ENCODE results near the gene PLEKHG5.
"Not testable (repeated sequence)": the region's sequence is repeated elsewhere in the genome, so short reads cannot be mapped to it uniquely, and the experiment has no call there.

PLEKHG5 gene

DNA sequence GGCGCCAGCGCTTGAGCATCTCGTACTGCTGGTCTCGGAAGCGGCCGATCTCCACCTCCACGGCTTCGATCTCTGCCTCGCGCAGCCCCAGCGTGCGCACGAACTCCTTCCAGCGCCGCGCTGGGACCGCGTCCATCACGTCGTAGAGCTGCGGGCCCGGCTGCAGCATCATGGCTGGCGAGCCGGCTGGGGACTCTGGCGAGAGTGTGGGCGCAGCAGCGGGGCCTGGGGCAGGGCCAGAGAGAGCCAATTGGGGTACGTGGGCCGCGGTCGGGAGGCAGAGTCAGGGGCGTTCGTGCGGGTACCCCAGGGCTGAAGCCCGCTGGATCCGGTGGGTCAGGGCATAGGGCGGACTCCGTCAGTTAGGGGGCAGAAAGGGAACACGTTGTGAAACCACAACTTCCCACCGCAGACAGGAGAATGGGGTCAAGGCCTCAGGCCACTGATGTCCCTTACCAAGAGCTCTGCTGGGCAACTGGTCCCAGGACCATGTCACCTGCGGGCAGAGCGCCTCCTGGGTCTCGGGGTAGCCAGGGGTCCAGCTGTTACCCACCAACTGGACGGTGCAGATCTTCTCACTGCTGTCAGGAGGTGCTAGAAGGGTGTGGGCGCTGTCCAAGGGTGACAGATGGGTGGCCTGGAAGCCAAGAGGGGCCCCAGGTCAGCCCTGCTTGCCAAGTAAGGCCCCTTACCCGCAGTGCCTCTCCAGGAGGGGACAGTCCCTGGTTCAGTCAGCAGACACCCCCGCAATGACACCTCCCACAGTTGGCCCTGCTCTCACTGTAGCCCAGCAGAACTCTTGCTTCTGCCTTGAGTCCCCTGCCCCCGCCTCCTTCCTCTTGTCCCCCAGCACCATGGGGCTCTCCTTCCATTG is 29.7 kb downstream of the PLEKHG5 start:
- no peak for DNase-seq (ENCODE audit: low spot score)

DNA sequence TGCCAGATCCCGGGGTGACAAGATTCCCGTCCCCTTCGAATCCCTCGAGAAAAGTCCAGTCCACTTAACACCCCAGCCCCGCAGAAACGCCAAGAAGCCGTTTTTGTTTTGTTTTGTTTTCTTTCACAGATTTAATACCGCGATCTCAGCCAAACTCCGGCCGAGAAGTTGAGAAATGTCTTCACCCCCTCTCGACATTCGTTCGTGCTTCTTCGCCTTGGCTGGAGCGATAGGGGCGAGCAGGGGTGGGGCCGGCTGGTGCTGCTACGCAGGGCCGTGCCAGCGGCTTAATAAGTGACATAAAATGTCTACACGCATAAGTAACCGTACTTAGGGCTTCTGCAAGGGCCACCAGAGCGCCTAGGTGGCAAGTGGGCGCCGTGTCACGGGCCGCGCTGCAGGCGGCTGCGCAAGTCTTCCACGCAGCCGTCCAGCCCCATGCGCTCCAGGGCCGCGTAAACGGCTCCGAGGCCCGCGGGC is 30.4 kb downstream of the PLEKHG5 start:
- DNase-seq (ENCODE audit: low spot score) = no peak

DNA sequence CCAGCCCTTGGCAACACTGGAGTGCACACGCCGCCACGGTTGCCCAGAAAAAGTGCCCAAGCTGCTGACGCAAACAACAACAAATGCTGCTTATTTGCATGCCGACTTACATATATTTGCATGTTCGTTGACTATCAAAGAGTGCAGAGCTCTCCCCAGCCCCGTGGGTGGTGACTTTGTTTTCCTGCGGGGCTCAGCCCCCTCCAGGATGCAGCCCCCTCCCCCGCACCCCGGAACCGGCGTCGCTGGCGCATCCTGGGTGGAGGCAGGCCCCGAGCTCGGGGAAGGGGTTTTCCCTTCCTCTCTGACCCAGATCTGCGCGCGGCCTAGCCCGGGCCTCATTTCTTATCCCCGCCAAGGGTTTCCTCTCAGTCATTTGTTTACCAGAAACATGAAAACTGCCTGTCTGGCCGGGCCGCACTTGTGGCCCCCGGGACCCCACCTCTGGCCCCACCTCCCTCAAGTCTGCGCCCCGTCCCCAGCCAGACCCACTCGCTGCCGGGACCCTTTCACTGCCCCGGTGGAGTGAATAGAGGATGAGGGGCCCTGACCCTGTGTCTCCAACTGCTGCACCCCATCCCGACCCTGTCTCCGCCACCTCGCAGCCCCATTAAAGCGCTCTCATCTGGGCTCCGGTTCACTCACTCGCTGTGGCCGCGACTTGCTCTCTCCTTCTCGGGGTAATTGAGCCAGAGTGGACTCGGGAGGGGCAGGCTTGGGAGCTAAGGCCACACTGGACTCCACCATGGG is 31.0 kb downstream of the PLEKHG5 start:
- DNase-seq (ENCODE audit: low spot score) = peak; percentile 61

DNA sequence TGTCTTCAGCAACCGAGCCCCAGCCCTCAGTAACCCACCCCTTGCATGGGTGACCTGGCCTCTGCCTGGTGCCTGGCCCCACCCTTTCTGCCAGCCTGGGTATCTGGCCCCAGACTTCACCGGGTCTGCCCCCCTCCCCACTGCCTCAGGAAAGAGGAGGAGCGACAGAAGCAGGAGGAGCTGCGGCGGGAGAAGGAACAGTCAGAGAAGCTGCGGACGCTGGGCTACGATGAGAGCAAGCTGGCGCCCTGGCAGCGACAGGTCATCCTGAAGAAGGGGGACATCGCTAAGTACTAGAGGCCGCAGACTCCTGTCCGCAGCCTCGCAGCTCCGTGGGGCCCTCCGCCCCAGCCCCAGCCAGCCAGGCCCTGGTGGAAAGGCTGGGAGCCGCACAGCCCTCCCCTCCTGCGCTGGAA is 31.6 kb downstream of the PLEKHG5 start:
- DNase-seq (ENCODE audit: low spot score) = no peak

DNA sequence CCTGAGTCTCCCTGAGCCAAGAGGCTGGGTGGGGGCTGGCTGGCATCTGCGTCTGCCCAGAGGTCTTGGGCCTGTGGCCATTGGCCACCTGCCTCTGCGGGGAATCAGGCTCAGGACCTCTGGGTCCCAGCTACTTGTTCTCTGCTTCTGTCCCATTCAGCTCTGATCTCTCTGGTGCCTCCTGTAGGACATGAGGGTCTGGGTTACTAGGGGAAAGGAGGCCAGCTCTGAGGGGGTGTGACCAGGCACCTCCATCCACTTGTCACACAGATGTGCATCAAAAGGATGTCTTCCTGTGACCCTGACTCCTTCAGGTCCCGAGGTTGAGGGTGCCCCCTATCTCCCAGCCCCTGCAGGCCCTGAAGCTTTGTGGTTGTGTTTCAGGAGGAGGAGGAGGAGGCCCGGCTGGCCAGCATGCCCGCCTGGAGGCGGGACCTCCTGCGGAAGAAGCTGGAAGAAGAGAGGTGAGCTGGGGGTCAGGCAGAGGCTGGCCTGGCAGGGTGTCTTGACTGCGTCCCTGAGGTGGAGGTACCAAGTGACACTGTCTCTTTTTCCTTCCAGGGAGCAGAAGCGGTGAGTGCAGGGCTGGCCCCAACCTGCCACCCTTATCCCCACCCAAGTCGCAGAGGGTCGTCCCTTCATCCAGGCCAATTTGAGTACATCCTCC is 34.5 kb downstream of the PLEKHG5 start:
- no peak for DNase-seq (ENCODE audit: low spot score)

DNA sequence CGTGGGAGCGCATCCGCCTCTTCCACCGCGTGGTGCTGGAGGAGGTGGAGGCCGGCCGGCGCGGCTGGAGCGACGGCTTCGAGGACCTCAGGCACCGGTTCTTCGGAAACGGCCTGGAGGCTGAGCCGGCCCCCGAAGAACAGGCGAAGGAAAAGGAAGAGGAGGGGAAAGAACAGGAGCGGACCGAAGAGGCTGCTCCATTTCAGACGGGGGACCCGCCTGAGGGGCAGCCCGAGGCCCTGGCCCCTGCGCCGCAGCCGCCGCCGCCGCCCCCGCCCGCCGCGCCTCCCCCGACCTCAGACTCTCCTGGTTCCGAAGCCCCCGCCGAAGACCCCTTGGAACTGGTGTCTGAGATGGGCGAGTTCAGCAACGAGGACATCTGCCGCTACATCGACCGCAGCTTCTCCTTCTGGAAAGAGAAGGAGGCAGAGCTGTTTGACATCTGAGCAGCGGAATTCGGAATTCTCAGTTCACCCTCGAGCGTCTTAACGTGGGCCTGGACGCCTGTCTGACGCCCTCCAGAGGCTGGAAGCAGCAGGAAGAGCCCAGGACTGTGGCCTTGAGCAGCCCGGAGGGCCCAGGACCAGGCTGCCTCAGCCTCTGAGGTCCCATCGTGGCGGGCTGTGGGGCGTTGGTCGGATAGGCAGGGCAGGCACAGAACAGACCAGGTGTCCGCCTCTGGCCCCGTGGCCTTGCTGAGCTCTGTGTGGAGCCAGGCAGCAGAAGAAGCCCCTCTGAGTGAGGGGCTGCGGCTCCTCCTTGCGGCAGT is 35.5 kb downstream of the PLEKHG5 start:
- DNase-seq (ENCODE audit: low spot score) = not testable (repeated sequence)

DNA sequence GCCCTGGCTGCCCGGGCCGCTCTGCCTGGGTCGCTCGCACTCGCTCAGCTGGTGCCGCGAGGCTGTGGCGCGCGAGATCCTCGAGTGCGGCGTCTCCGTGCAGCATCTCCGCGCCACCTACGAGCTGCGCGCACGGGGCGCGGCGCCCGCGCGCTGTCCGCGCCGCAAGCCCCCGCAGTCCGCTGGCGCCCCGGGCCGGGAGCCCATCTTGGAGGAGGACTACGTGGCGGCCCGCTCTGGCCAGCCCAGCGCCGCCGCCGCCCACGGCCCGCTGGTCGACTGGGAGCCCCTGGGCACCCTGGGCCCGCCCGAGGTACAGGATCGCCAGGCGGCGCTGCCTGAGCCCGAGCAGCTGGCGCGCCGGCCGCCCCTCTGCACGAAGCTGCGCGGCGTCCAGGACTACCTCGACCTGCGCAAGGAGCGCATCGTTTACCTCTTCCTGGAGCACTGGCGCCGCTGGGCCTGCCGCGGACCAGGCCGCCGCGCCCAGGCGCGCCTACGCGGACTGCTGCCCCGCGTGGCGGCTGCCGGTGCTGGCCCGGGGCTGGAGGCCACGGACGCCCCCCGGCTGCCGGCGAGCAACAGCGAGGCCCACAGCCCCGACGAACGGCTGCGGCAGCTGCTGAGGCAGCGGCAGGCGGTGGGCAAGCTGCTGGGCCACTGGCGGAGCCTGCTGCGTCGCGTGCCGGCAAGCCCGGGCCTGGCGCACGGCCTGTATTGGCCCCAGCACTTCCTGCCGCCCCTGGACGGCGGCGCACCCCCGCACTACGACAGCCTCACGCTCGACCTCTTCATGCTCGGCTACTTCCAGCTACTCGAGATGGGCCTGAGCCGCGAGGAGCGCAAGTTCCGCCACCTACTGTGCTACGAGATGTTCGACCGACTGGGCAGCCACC is 36.4 kb downstream of the PLEKHG5 start:
- DNase-seq (ENCODE audit: low spot score) = no peak

DNA sequence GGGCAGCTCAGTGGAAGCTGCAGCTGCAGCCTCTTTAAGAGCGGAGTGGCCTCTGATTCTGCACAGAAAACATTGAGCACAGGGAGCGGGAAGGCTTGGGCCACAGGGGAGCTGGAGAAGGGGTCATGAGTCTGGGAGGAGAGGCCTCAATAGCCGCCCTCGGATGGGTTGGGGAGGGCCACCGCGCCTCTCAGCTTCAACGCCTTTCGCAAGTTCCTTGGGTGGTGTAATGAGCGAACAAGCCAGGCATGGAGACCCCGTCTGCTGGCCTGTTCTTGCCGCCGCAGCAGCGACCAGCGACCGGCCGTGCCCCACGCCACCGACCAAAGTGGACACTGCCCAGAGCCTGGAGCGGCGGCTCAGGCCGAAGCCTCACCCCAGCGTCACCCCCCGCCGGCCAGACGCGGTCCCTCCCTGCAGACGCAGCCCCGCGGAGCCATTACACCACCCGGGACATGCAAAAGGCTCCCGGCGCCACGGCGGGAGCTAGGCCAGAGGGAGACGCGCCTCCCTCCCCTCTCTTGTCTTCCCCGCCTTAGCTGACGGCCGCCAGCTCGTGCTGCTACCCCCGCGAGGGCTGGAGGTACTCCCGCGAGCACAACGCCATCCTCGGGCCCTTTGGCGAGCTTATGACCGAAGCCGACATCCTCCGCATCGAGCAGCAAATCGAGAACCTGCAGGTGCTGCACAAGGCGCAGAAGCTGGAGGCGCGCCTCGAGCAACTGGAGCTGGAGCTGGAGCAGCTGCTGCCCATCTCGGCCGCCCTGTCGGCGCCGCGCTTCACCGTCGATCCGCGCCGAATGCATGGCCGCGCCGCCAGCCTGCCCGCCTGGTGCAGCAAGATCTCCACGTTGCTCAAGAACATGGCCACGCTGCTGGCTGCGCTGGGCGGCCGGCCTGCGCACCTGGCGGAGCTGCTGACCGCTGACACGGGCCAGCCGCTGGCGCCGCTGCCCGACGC is 37.3 kb downstream of the PLEKHG5 start:
- DNase-seq (ENCODE audit: low spot score) = not testable (repeated sequence)

DNA sequence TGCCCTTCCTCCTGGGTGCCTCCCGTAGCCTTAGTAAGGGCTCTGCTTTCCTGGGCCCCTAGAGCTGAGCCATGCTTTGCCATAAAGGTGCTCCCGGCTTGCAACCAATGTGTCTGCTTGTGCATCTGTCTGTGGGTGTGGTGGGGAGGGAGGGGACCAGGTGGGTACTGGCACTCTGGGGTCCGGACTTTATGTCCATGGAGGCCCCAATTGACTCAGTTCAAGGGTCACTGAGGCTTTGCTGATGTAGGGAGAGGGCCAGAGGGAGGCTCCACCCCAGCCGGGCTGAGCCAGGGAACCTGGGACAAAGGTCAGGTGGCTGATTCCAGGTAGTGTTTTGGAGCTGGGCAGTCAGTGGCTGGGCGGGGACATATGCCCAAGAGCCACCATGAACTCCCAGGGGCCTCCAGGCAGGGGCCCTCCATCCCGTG is 40.5 kb downstream of the PLEKHG5 start:
- no peak for DNase-seq (ENCODE audit: low spot score)

DNA sequence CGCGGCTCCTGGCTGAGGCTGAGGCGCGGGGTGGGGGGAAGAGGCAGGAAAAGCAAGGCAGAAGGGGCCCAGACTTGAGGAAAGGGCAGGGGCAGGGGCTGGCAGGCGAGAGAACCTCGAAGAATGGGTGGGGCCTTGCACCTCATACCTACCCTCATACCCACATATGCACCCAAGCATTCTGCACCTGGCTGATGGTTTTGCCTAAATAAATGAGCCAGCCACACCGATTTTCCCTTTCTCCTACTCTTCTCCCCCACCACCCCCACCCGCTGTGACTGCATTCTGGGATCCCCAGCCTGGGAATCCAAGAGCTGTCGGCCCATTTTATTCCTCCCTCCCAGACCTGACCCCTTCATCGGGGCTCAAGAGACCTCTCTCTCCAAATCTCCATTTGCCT is 41.0 kb downstream of the PLEKHG5 start:
- not testable (repeated sequence) for DNase-seq (ENCODE audit: low spot score)

DNA sequence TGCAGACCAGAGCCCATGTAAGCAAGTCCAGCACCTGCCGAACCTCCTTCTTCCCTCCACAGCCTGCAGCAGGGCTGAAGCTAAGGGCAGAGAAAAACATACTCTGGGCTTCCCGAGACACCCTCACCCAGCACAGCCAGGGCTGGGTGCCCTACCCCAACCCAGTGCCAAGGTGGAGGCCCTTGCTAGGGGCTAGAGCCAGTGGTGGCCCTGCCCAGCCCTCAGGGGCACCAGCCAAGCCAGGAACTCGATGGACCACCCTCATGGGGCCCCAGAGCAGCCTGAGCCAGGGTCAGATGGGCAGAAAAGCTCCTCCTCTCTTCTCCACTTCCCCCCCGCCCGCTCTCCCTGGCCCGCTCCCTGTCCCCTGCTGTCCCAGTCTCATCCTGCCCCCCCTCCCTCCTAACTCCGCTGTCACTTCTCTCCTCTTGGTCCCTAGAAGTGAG is 41.4 kb downstream of the PLEKHG5 start:
- DNase-seq (ENCODE audit: low spot score) = no peak

DNA sequence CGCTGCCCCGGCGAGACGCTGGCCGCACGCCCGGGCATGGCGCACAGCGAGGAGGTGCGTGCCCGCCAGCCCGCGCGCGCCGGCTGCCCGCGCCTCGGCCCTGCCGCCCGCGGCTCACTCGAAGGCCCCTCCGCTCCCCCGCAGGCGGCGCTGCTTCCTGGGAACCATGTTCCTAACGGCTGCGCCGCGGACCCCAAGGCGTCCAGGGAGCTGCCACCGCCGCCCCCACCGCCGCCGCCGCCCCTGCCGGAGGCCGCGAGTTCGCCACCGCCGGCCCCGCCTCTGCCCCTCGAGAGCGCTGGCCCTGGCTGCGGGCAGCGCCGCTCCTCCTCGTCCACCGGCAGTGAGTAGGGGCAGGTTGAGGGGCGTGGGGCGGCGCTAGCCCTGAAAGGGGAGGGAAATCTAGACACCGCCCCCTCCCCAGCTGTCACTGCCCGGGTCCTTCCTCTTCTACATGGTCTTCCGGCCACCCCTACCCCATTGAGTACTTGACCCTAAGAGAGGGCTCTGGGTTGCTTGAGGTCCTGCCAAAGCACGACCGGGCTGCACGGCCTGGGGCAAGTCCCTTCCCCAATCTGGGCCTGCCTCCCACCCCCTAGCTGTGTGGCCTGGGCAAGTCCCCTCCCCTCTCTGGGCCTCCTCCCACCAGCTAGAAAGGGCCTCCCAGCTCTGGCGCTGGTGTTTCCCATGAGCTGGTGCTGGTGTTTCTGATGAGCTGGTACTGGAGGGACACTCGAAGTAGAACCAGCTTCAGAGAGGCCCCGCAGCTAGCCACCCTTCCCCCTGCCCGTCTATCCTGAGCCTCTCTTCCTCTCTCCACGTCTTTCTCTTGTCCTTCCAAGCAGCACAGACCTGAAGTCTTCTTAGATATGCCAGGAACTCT is 42.5 kb downstream of the PLEKHG5 start:
- no peak for DNase-seq (ENCODE audit: low spot score)

DNA sequence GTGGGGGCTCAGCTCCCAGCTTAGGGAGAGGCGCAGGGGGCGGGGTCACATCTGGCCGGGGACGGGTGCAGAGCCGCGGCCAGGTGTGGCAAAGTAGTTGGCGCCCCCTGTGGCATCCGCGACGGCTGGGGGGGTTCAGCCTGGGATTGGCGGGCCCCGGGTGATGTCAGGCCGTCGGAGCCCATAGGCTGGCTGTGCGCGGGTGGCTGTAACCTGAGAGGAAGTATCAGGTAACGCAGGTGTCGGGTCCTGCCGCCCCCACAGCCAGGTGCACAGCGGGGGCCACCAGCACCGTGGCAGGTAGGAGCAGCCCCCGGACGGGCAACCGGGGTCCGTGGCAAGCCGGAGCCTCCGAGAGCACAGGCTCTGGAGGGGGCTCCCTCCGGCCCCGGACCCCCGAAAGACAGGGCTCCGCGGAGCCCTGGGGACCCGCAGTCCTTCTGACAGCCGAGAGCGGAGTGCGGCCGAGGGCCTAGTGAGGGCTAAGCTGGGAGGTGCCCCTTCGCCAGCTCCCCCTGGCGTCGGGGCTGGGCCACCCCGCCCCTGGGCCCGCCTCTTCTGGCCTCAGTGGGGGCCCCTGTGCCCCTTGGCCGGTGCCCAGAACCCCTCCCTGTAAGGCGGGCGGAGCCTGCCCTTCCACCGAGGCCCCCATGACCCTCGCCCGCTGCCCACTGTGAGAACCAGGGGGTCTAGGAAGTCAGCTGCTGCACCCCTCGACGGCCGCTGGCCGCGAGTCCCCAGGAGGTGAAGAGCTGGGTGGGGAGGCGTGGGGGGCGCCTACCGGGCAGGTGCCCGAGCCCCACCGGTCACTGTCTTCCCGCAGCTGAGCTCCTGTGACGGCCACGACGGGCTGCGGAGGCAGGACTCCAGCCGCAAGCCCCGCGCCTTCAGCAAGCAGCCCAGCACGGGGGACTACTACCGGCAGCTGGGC is 43.4 kb downstream of the PLEKHG5 start:
- peak; percentile 28 for DNase-seq (ENCODE audit: low spot score)

DNA sequence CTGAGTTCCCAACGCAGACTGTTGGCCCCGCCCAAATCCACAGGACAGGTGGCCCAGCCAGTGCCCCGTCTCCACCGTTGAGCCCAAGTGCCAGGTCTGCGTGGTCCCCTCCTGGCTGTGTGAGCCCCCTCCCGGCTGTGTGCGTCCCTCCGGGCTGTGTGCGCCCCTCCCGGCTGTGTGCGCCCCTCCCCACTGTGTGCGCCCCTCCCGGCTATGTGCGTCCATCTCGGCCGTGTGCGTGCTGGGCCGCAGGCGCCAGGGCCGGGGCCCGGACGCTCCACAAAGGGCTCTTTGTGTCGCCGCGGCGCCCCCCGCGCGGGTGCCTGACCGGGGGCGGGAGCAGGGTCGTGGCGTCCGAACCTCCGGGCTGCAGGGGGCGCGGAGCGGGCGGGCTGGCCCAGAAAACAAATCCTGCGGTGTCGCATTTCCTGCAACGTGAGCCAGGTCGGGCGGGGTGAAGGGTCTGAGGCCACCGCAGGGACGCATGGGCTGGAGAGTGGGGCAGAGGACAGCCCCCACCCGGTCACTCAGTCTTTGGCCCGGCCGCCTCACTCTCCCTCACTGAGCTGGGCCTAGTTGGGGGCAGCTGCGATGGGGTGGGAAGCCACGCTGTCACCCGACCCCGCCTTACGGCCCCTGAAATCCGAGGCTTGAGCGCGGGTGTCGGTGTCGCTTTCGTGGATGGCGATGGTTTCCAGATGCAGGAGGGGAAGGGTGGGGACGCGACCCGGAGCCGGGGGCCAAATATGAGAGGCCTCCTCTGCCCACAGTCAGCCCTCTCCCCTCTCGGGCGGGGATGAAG is 44.2 kb downstream of the PLEKHG5 start:
- DNase-seq (ENCODE audit: low spot score) = no peak

DNA sequence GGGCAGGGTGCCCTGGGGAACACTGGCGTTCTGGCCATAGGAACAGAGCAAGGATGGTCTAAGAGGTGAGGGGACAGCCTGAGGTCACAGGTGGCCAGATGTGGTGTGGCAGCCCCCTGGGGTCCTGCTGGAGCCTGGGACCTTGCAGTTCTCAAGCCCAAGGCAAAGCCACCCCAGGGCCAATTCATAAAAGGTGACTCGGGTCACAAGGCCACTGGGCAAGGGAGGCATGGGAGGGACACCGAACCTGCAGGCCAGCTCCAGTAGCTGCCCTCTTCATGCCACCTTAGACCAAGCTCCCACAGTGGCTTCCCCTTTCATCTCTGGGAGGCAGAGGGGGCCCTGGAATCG is 44.8 kb downstream of the PLEKHG5 start:
- no peak for DNase-seq (ENCODE audit: low spot score)

DNA sequence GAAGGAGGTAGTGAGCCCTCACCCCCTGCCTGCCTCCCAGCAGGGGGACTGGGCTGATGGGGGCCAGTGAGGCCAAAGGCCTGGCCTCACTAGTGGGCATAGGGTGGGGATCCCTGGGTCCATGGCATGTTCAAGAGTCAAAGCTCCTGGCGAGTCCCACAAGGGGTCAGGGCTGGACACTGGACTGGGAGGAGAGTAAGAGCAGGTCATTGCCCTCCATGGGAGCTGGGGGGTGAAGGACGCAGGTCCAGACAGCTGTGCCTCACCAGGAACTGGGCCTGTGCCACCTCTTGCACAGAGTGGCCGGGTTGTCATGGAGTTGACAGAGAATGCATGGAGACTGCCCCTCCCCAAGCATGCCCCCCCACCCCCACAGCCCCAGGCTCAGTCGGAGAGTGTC is 45.5 kb downstream of the PLEKHG5 start:
- DNase-seq (ENCODE audit: low spot score) = not testable (repeated sequence)

All from germinal center (tissue), 1 donor.